Measurements from ENCODE around the gene PUS1. TPM values are rescaled to one million over a fixed set of nuclear protein-coding genes. Genes with fewer than 3 reads are reported as not detected.

The PUS1 gene
- total RNA-seq, 1 experiment from 2014 or later, result 77.3 TPM

DNA sequence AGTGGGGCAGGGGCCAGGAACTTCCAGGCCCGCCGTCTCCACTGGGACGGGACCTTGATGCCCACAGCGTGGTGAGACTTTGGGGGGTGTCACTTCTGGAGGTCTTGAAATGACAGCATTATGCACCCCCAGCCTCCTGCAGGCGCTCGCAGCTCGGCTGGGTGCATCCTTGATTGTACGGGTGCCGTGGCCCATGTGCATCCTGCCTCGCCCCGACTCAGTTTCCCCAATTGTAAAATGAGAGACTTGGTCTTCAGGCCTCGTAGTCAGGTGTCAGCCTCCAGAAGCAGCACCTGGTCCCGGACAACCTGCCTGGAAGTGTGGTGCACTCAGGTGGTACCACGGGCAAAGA is 8.9 kb upstream of the PUS1 start:
- Histone ChIP-seq H3K4me3 (replicated peaks in 1 of 2; ENCODE audit: low read depth in 1 of 2, low read length in 2 of 2) (no peak overlapping the region), H3K9me3 (ENCODE audit: control insufficient read depth in 1 of 2, insufficient read depth in 1 of 2, low read depth in 1 of 2, low read length in 2 of 2) (no peaks in the 10 kb centered on the region), H3K9ac (ENCODE audit: low read length) (no peak overlapping the region), H3K27ac (ENCODE audit: low read depth, low read length) (no peak overlapping the region), H3K9me2 (ENCODE audit: insufficient read depth) (no peaks in the 10 kb centered on the region), H3K27me3 (ENCODE audit: insufficient read depth, low read length) (no peaks in the 10 kb centered on the region), H3K36me3 (ENCODE audit: control insufficient read depth in 1 of 2, insufficient read depth in 2 of 2, low read length in 2 of 2) (peaks cover 0 to 3% of the 10 kb centered on the region in 2 experiments; a peak in 1 of 4 replicates), H3K4me2 (ENCODE audit: low read length) (no peak overlapping the region), H3K79me2 (ENCODE audit: insufficient read depth, low read length) (no peaks in the 10 kb centered on the region), H4K20me1 (ENCODE audit: insufficient read depth) (no peaks in the 10 kb centered on the region), H2AFZ (ENCODE audit: low read depth, low read length, poor library complexity, severe bottlenecking) (no peak overlapping the region), H3K4me1 (ENCODE audit: control insufficient read depth in 1 of 2, insufficient read depth in 2 of 2, low read length in 2 of 2) (no peaks in the 10 kb centered on the region)
- BruUV-seq (replicated peaks), result no TSS peak
- CTCF ChIA-PET, result no interaction called here
- DNase-seq (ENCODE audit: low read depth, low spot score) (no peak), ATAC-seq (no peak)
- intact Hi-C loops (cut with micrococcal nuclease), result no loop called here
- TF ChIP-seq CBX3 (IDR thresholded peaks at IDR 0.05; ENCODE audit: low read depth), result no peak
- TF ChIP-seq RAD21 (IDR thresholded peaks at IDR 0.05; ENCODE audit: low read depth), result no peak
- TF ChIP-seq ZNF274 (IDR thresholded peaks at IDR 0.05; ENCODE audit: low read depth, low read length), result no peak
- TF ChIP-seq ZFX (IDR thresholded peaks at IDR 0.05), result no peak
- TF ChIP-seq EZH2phosphoT487 (IDR thresholded peaks at IDR 0.05; ENCODE audit: borderline replicate concordance), result no peak
- TF ChIP-seq, protein P1, sequence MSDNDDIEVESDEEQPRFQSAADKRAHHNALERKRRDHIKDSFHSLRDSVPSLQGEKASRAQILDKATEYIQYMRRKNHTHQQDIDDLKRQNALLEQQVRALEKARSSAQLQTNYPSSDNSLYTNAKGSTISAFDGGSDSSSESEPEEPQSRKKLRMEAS (IDR thresholded peaks at IDR 0.05), result no peak
- TF ChIP-seq YY1 (IDR thresholded peaks at IDR 0.05; ENCODE audit: extremely low read depth, insufficient replicate concordance, low read depth, low read length), result no peak
- TF ChIP-seq SP1 (IDR thresholded peaks at IDR 0.05; ENCODE audit: low read depth), result no peak
- no peak for TF ChIP-seq JUND (IDR thresholded peaks at IDR 0.05)
- no peak for TF ChIP-seq FOSL1 (IDR thresholded peaks at IDR 0.05; ENCODE audit: low read depth)
- TF ChIP-seq SIN3A (IDR thresholded peaks at IDR 0.05; ENCODE audit: low read depth), result no peak
- TF ChIP-seq ELF1 (IDR thresholded peaks at IDR 0.05; ENCODE audit: borderline replicate concordance, low read depth), result no peak
- no peak for TF ChIP-seq CEBPB (IDR thresholded peaks at IDR 0.05; ENCODE audit: low read depth)
- no peak for TF ChIP-seq POLR2AphosphoS5 (IDR thresholded peaks at IDR 0.05; ENCODE audit: low read depth, low read length)
- no peak for TF ChIP-seq SRF (IDR thresholded peaks at IDR 0.05; ENCODE audit: low read depth)
- RAD21 ChIA-PET (ENCODE audit: low non-redundant PET in 1 of 2, low total read pairs in 2 of 2, uncharacterized antibody in 2 of 2, unreplicated experiment in 2 of 2), result no interaction called here
- POLR2A ChIA-PET, result no interaction called here

Data from HCT116 (cell line).